ENCODE measurements around the gene TMEM131L.

The TMEM131L gene

GRCh38 chr4:153639833-153640802, 174.0 kb downstream of the TMEM131L start:
- Histone ChIP-seq H3K9me3 (ENCODE audit: control insufficient read depth, insufficient read depth, low read length) (peaks cover 2% of the 10 kb centered on the region), H3K36me3 (ENCODE audit: insufficient read depth, low read length) (peaks cover 6% of the 10 kb centered on the region), H3K9ac (ENCODE audit: low read depth, low read length) (no peak overlapping the region), H3K4me1 (ENCODE audit: insufficient read depth, low read length) (peaks cover 7% of the 10 kb centered on the region)

DNA sequence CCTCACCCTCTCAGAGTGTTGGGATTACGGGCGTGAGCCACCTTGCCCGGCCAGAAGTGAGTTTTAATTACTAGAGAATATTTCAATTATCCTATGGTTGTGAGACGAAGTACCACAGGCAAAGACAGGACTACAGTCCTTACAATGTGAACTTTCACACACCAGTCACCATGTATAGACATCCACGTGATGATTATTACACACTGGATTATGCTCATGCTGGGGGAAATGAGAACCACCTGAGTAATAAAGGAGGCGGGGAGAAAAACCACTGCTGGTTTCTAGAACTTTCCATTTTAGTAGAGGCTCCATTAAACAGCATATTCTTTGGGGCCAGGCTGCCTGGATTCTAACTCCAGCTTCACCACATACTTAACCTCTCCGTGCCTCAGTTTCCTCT, 175.4 kb downstream of the TMEM131L start:
- H3K4me1 ChIP-seq (ENCODE audit: insufficient read depth, low read length), result peaks cover 7% of the 10 kb centered on the region

GRCh38 chr4:153643406-153644383, 177.5 kb downstream of the TMEM131L start:
- Histone ChIP-seq H3K9ac (ENCODE audit: low read depth, low read length) (no peak overlapping the region), H3K4me1 (ENCODE audit: insufficient read depth, low read length) (peaks cover 7% of the 10 kb centered on the region), H3K9me3 (ENCODE audit: control insufficient read depth, insufficient read depth, low read length) (peaks cover 6% of the 10 kb centered on the region), H3K36me3 (ENCODE audit: insufficient read depth, low read length) (no peaks in the 10 kb centered on the region)

More for the DNA sequence above, 175.4 kb downstream of the TMEM131L start:
- H3K9me3 ChIP-seq (ENCODE audit: control insufficient read depth, insufficient read depth, low read length), result peaks cover 6% of the 10 kb centered on the region
- no peaks in the 10 kb centered on the region; the same call in 1 of the 2 replicates for H3K36me3 ChIP-seq (ENCODE audit: insufficient read depth, low read length)
- no peak overlapping the region for H3K9ac ChIP-seq (ENCODE audit: low read depth, low read length)

DNA sequence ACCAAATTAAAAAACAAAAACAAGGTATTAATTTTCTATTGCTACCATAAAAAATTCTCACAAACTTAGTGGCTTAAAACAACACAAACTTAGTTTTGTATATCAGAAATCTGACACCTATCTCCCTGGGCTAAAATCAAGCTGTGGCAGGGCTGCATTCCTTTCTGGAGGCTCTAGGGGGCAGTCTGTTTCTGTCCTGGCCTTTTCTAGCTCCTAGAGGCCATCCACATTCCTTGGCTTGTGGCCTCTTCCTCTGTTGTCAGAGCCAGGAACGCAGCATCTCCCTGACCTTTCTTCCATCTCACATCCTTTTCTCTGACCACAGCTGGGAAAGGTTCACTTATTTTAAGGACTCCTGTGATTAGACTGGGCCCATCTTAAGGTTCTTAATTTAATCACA, 179.0 kb downstream of the TMEM131L start:
- Histone ChIP-seq H3K9ac (ENCODE audit: low read depth, low read length) (no peak overlapping the region), H3K4me1 (ENCODE audit: insufficient read depth, low read length) (peaks cover 6% of the 10 kb centered on the region), H3K36me3 (ENCODE audit: insufficient read depth, low read length) (no peaks in the 10 kb centered on the region), H3K9me3 (ENCODE audit: control insufficient read depth, insufficient read depth, low read length) (peaks cover 6% of the 10 kb centered on the region)

GRCh38 chr4:153646261-153646660, 180.1 kb downstream of the TMEM131L start:
- Histone ChIP-seq H3K9me3 (ENCODE audit: control insufficient read depth, insufficient read depth, low read length) (peaks cover 6% of the 10 kb centered on the region), H3K36me3 (ENCODE audit: insufficient read depth, low read length) (no peaks in the 10 kb centered on the region), H3K4me1 (ENCODE audit: insufficient read depth, low read length) (peaks cover 3% of the 10 kb centered on the region), H3K9ac (ENCODE audit: low read depth, low read length) (no peak overlapping the region)

- Histone ChIP-seq H3K9me3 (ENCODE audit: control insufficient read depth, insufficient read depth, low read length) (peaks cover 6% of the 10 kb centered on the region), H3K4me1 (ENCODE audit: insufficient read depth, low read length) (peaks cover 8% of the 10 kb centered on the region), H3K9ac (ENCODE audit: low read depth, low read length) (no peak overlapping the region; the same call in 1 of the 2 replicates), H3K36me3 (ENCODE audit: insufficient read depth, low read length) (no peaks in the 10 kb centered on the region)
Observed at GRCh38 chr4:153646978-153647377, 180.8 kb downstream of the TMEM131L start.

DNA sequence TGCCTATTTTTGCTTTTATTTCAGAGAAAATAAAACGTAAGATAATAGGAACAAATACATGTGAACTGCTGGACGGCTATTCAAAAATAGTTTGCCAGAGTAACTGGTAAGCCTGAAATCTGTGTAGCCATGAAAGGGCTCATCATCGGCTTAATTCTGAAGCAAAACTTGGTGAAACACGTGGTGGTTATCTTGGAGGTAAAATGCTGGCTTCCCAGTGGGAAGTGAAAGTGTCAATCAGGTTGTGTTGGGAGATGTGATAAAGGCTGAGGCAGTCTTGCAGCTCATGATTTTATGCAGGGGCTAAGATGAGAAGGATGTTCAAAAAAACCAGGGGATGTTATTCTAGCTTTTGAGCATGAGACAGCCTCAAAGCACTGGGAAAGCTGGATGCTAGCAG, 181.8 kb downstream of the TMEM131L start:
- Histone ChIP-seq H3K9ac (ENCODE audit: low read depth, low read length) (no peak overlapping the region), H3K9me3 (ENCODE audit: control insufficient read depth, insufficient read depth, low read length) (peaks cover 6% of the 10 kb centered on the region), H3K36me3 (ENCODE audit: insufficient read depth, low read length) (no peaks in the 10 kb centered on the region), H3K4me1 (ENCODE audit: insufficient read depth, low read length) (peaks cover 9% of the 10 kb centered on the region)

- H3K9ac ChIP-seq (ENCODE audit: low read depth, low read length), result no peak overlapping the region
- peaks cover 6% of the 10 kb centered on the region for H3K9me3 ChIP-seq (ENCODE audit: control insufficient read depth, insufficient read depth, low read length)
- peaks cover 9% of the 10 kb centered on the region for H3K4me1 ChIP-seq (ENCODE audit: insufficient read depth, low read length)
- H3K36me3 ChIP-seq (ENCODE audit: insufficient read depth, low read length), result no peaks in the 10 kb centered on the region
Observed at GRCh38 chr4:153649572-153649991, 183.4 kb downstream of the TMEM131L start.

DNA sequence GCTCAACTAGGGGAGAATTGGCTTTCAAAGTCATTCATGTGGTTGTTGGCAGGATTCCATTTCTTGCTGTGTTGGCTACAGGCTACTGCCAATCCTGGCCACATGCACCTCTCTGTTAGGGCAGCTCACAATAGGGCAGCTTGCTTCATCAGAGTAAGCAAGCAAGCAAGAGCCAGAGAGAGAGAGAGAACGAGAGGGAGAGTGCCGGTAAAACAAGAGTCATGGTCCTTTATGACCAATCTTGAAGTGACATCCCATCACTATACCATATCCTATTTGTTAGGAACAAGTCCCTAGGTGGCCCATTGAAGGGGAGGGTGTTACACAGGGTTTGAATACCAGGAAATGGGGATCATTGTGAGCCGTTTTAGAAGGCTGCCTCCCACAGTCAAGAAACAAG, 185.0 kb downstream of the TMEM131L start:
- peaks cover 9% of the 10 kb centered on the region for H3K4me1 ChIP-seq (ENCODE audit: insufficient read depth, low read length)
- H3K36me3 ChIP-seq (ENCODE audit: insufficient read depth, low read length), result no peaks in the 10 kb centered on the region
- no peak overlapping the region for H3K9ac ChIP-seq (ENCODE audit: low read depth, low read length)
- no peaks in the 10 kb centered on the region for H3K9me3 ChIP-seq (ENCODE audit: control insufficient read depth, insufficient read depth, low read length)

DNA sequence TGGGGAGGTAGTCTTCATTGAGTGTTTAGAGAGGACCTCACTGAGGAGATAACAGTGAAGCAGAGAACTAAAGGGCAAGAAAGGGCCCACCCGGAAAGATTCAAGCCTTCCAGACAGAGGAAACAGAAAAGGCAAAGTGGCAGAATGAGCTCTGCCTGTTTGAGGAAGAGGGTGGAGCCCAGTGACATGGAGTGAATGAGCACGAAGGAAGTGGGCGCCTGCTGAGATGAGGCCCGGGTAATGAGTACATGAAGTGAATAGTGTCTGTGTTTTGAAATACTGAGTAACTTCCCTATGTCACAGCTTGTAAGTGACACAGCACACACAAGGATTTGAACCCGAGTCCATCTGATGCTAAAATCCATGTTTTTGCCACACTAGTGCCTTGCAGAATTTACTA, 185.4 kb downstream of the TMEM131L start:
- H3K4me1 ChIP-seq (ENCODE audit: insufficient read depth, low read length), result peaks cover 9% of the 10 kb centered on the region
- H3K9ac ChIP-seq (ENCODE audit: low read depth, low read length), result no peak overlapping the region
- no peaks in the 10 kb centered on the region for H3K36me3 ChIP-seq (ENCODE audit: insufficient read depth, low read length)

DNA sequence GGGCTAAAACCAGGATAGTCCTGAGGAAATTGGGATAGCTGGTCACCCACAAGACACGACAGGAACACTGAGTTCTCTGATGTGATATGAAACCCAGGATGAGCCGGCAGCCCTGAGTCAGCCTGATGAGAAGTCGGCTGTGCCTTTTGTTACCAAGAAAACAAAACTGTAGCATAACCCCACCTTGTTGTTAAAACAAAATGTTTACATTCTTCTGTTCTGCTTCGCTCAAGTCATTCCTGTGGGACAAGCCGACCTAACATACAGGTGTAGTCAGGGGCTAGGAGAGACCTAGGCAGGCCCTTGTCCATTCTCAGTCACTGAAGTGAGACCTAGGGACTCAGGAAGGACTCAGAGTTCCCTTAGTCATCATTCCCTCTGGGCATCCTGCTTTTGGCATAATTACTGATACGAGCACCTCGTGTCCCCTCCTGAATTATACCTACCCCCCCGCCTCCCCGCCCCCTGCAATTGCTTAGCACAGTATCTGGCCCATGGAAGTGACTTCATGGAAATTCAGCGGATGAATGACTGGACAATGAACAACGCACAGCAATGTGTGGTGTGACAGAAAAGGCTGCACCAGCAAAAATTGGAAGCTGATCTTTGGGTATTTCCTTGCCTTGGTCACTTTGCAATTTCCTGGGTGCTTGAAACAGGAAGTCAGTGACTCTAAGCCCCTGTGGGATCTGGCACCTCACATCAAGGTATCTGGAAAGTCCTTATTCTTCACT, 186.1 kb downstream of the TMEM131L start:
- no peak overlapping the region for H3K9ac ChIP-seq (ENCODE audit: low read depth, low read length)
- H3K4me1 ChIP-seq (ENCODE audit: insufficient read depth, low read length), result peaks cover 9% of the 10 kb centered on the region
- H3K36me3 ChIP-seq (ENCODE audit: insufficient read depth, low read length), result no peaks in the 10 kb centered on the region
- H3K9me3 ChIP-seq (ENCODE audit: control insufficient read depth, insufficient read depth, low read length), result no peaks in the 10 kb centered on the region

More for the DNA sequence above, 185.4 kb downstream of the TMEM131L start:
- H3K9me3 ChIP-seq (ENCODE audit: control insufficient read depth, insufficient read depth, low read length), result no peaks in the 10 kb centered on the region

DNA sequence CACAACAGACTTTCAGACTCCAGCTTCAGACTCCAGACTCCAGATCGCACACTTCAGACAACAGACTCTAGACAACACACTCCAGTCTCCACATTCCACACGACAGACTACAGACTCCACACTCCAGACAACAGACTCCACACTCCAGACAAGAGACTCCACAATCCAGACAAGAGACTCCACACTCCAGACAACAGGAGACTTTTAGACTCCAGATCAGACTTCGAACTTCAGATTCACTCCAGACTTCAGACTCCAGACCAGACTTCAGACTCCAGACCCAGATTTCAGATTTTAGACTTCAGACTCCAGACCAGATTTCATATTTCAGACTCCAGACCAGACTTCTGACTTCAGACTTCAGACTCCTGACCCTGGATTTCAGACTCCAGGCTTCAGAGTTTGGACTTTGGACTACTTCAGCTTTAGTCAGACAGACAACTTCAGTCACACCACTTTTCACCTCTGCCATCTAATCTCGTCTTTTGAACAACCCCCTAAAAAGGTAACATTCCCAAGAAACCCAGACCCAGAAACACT, 188.9 kb downstream of the TMEM131L start:
- H3K9me3 ChIP-seq (ENCODE audit: control insufficient read depth, insufficient read depth, low read length), result no peaks in the 10 kb centered on the region
- no peak overlapping the region for H3K9ac ChIP-seq (ENCODE audit: low read depth, low read length)
- peaks cover 9% of the 10 kb centered on the region for H3K4me1 ChIP-seq (ENCODE audit: insufficient read depth, low read length)
- H3K36me3 ChIP-seq (ENCODE audit: insufficient read depth, low read length), result no peaks in the 10 kb centered on the region

DNA sequence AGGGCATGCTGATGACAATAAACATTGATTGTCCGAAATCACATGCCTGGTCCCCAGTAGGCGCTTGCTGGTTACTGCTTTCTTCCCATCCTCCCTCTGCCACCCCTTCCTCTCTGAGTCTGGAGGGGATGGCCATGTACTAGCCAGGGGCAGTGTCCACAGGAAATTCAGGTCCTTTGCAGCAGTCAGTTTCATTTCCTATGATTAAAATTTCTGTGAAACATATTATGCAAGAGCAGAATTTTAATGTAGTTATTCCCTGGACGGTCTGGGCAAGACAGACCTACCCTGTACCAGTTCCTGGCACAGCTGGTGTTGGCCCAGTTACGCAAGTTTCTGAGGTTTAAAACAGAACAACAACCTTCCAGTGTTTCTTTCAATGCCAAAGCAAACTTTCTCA, 189.8 kb downstream of the TMEM131L start:
- Histone ChIP-seq H3K9ac (ENCODE audit: low read depth, low read length) (no peak overlapping the region), H3K36me3 (ENCODE audit: insufficient read depth, low read length) (no peaks in the 10 kb centered on the region), H3K4me1 (ENCODE audit: insufficient read depth, low read length) (peaks cover 9% of the 10 kb centered on the region), H3K9me3 (ENCODE audit: control insufficient read depth, insufficient read depth, low read length) (no peaks in the 10 kb centered on the region)

Data from ES-I3 (cell line).